HEK293 (cell line): ENCODE results near the gene TGFBRAP1.

ENCODE experiments used
- CTCF ChIA-PET: fragments of 350-600 bp; formaldehyde crosslinking; extraction: SDS; loops from one replicate; lab custom pipeline; 2021; ENCODE audit warnings: antibody characterized with exemption; lab: Yijun Ruan, JAX
- POLR2A ChIA-PET: fragments of 300-600 bp; formaldehyde crosslinking; extraction: SDS; loops from one replicate; lab custom pipeline; 2020; ENCODE audit warnings: antibody characterized with exemption, inconsistent platforms; lab: Yijun Ruan, JAX
- H3K27ac ChIP-seq: fragments of 200-500 bp; sonication (Bioruptor generic); 2 replicates; pipeline ENCODE4 v1.5.1; 2014; ENCODE audit warnings: low read depth, low read length, control low read depth, inconsistent platforms; ENCODE audit errors: extremely low read depth
- H3K36me3 ChIP-seq, 2 experiments: fragments of 200-500 bp in 1 of 2; sonication (Bioruptor generic) in 1 of 2; 1 replicate in 1 of 2; 2 replicates in 1 of 2; pipeline ENCODE4 v1.5.1; 2014 to 2017; ENCODE audit warnings: inconsistent platforms in 2 of 2, low read length in 2 of 2; ENCODE audit not compliant: control insufficient read depth in 2 of 2, insufficient read depth in 1 of 2
- H3K4me1 ChIP-seq: fragments of 200-500 bp; sonication (Bioruptor generic); 2 replicates; pipeline ENCODE4 v1.5.1; 2014; ENCODE audit warnings: mild to moderate bottlenecking, low read length, inconsistent platforms; ENCODE audit not compliant: control insufficient read depth, insufficient read depth
- H3K4me3 ChIP-seq: 2 replicates; pipeline ENCODE4 v1.5.1; 2011; ENCODE audit warnings: low read depth, mild to moderate bottlenecking, control low read depth, low read length, moderate library complexity
- H3K9me3 ChIP-seq: fragments of 200-500 bp; sonication (Bioruptor generic); 2 replicates; pipeline ENCODE4 v1.5.1; 2014; ENCODE audit warnings: low read depth, low read length, inconsistent platforms; ENCODE audit not compliant: control insufficient read depth, insufficient read depth
- BCL11A ChIP-seq: fragments of 450-650 bp; formaldehyde crosslinking; IDR thresholded peaks from 2 replicates; pipeline ENCODE4 v1.5.1; 2016; ENCODE audit warnings: low read depth, missing biosample characterization, missing genetic modification characterization
- BCL11B ChIP-seq: fragments of 450-650 bp; formaldehyde crosslinking; IDR thresholded peaks from 2 replicates; pipeline ENCODE4 v1.5.1; 2016; ENCODE audit warnings: low read depth, missing biosample characterization, missing genetic modification characterization
- HOXC10 ChIP-seq: sonication (generic); formaldehyde crosslinking; IDR thresholded peaks from 2 replicates; pipeline ENCODE4 v1.8.1; 2023; ENCODE audit warnings: mild to moderate bottlenecking, missing genetic modification reagents
- PRDM6 ChIP-seq: fragments of 450-650 bp; formaldehyde crosslinking; IDR thresholded peaks from 2 replicates; pipeline ENCODE4 v1.5.1; 2017; ENCODE audit warnings: missing biosample characterization, missing genetic modification characterization
- ZBTB20 ChIP-seq: fragments of 450-650 bp; formaldehyde crosslinking; IDR thresholded peaks from 2 replicates; pipeline ENCODE4 v1.5.1; 2016; ENCODE audit warnings: missing biosample characterization, missing genetic modification characterization
- ZBTB6 ChIP-seq: fragments of 450-650 bp; formaldehyde crosslinking; IDR thresholded peaks from 2 replicates; pipeline ENCODE4 v1.5.1; 2017; ENCODE audit warnings: missing biosample characterization, missing genetic modification characterization
- ZBTB8A ChIP-seq: fragments of 450-650 bp; formaldehyde crosslinking; IDR thresholded peaks from 2 replicates; pipeline ENCODE4 v1.5.1; 2016; ENCODE audit warnings: missing biosample characterization, missing genetic modification characterization
- ZNF10 ChIP-seq: fragments of 450-650 bp; formaldehyde crosslinking; IDR thresholded peaks from 2 replicates; pipeline ENCODE4 v1.5.1; 2017; ENCODE audit warnings: missing biosample characterization, missing genetic modification characterization
- ZNF114 ChIP-seq: fragments of 450-650 bp; formaldehyde crosslinking; IDR thresholded peaks from 2 replicates; pipeline ENCODE4 v1.5.0; 2017; ENCODE audit warnings: missing biosample characterization, missing genetic modification characterization
- ZNF169 ChIP-seq: fragments of 450-650 bp; formaldehyde crosslinking; IDR thresholded peaks from 2 replicates; pipeline ENCODE4 v1.5.1; 2016; ENCODE audit warnings: missing biosample characterization, missing genetic modification characterization
- ZNF174 ChIP-seq: fragments of 450-650 bp; formaldehyde crosslinking; IDR thresholded peaks from 2 replicates; pipeline ENCODE4 v1.5.0; 2017; ENCODE audit warnings: missing biosample characterization, mild to moderate bottlenecking, missing genetic modification characterization
- ZNF221 ChIP-seq: fragments of 450-650 bp; formaldehyde crosslinking; IDR thresholded peaks from 2 replicates; pipeline ENCODE4 v1.5.1; 2017; ENCODE audit warnings: missing biosample characterization, missing genetic modification characterization, borderline replicate concordance
- ZNF23 ChIP-seq: fragments of 450-650 bp; formaldehyde crosslinking; IDR thresholded peaks from 2 replicates; pipeline ENCODE4 v1.5.1; 2016; ENCODE audit warnings: missing biosample characterization, missing genetic modification characterization, borderline replicate concordance
- ZNF266 ChIP-seq: fragments of 450-650 bp; formaldehyde crosslinking; IDR thresholded peaks from 2 replicates; pipeline ENCODE4 v1.5.1; 2016; ENCODE audit warnings: missing biosample characterization, missing genetic modification characterization, low read depth
- ZNF302 ChIP-seq: fragments of 450-650 bp; formaldehyde crosslinking; IDR thresholded peaks from 2 replicates; pipeline ENCODE4 v1.5.1; 2016; ENCODE audit warnings: missing biosample characterization, missing genetic modification characterization, low read depth
- ZNF311 ChIP-seq: fragments of 450-650 bp; formaldehyde crosslinking; IDR thresholded peaks from 2 replicates; pipeline ENCODE4 v1.5.1; 2017; ENCODE audit warnings: missing biosample characterization, missing genetic modification characterization, borderline replicate concordance
- ZNF404 ChIP-seq: fragments of 450-650 bp; formaldehyde crosslinking; IDR thresholded peaks from 2 replicates; pipeline ENCODE4 v1.5.1; 2017; ENCODE audit warnings: missing biosample characterization, missing genetic modification characterization
- ZNF416 ChIP-seq: fragments of 450-650 bp; formaldehyde crosslinking; IDR thresholded peaks from 2 replicates; pipeline ENCODE4 v1.5.1; 2016; ENCODE audit warnings: missing biosample characterization, missing genetic modification characterization
- ZNF513 ChIP-seq: fragments of 450-650 bp; IDR thresholded peaks from 2 replicates; pipeline ENCODE4 v1.5.1; 2018; ENCODE audit warnings: missing biosample characterization, missing genetic modification characterization
- ZNF530 ChIP-seq: fragments of 450-650 bp; formaldehyde crosslinking; IDR thresholded peaks from 2 replicates; pipeline ENCODE4 v1.5.1; 2016; ENCODE audit warnings: low read depth, missing biosample characterization, missing genetic modification characterization
- ZNF747 ChIP-seq: fragments of 450-650 bp; formaldehyde crosslinking; IDR thresholded peaks from 2 replicates; pipeline ENCODE4 v1.5.1; 2016; ENCODE audit warnings: missing biosample characterization, missing genetic modification characterization
- ZNF776 ChIP-seq: fragments of 450-650 bp; formaldehyde crosslinking; IDR thresholded peaks from 2 replicates; pipeline ENCODE4 v1.5.0; 2017; ENCODE audit warnings: missing biosample characterization, missing genetic modification characterization, borderline replicate concordance
- TF ChIP-seq, protein P1 (sequence below): fragments of 450-650 bp; formaldehyde crosslinking; IDR thresholded peaks from 2 replicates; pipeline ENCODE4 v1.5.1; 2016; ENCODE audit warnings: missing biosample characterization, missing genetic modification characterization
- TF ChIP-seq, protein P2 (sequence below): fragments of 450-650 bp; formaldehyde crosslinking; optimal IDR thresholded peaks from 2 replicates; pipeline ENCODE3; 2016; ENCODE audit warnings: missing biosample characterization, mild to moderate bottlenecking, missing genetic modification characterization
- TF ChIP-seq, protein P3 (sequence below): fragments of 450-650 bp; formaldehyde crosslinking; IDR thresholded peaks from 2 replicates; pipeline ENCODE4 v1.5.1; 2016; ENCODE audit warnings: missing biosample characterization, missing genetic modification characterization

Gene TGFBRAP1

GRCh38 chr2:105255979-105256378 lies 73.6 kb downstream of the TGFBRAP1 start:
- Histone ChIP-seq H3K4me3 (no peak overlapping the region), H3K4me1 (no peaks in the 10 kb centered on the region), H3K36me3 (no peaks in the 10 kb centered on the region), H3K9me3 (no peaks in the 10 kb centered on the region), H3K27ac (no peak overlapping the region)
- ChIA-PET CTCF (interaction anchor here (1.0 to 1.9 kb wide), 2 partner anchors 17 to 20 kb away, joined by 3 to 6 read pairs; no protein-coding TSS in a partner anchor), POLR2A (interaction anchor here (1.3 kb wide), 1 partner anchor 17 kb away, joined by 3 read pairs; no protein-coding TSS in a partner anchor)
- TF ChIP-seq ZNF169 (tag by site-specific recombination) (no peak), ZNF747 (no peak), ZNF302 (tag by site-specific recombination) (no peak), ZNF23 (tag by site-specific recombination) (no peak), ZNF174 (tag by site-specific recombination) (no peak), ZBTB20 (no peak), ZBTB8A (tag by site-specific recombination) (no peak), ZNF114 (tag by site-specific recombination) (no peak), ZNF10 (tag by site-specific recombination) (no peak), ZNF221 (no peak), BCL11A (no peak), ZNF266 (no peak), ZNF513 (no peak), BCL11B (tag by site-specific recombination) (no peak), ZNF404 (tag by site-specific recombination) (no peak)
- TF ChIP-seq, protein P1, sequence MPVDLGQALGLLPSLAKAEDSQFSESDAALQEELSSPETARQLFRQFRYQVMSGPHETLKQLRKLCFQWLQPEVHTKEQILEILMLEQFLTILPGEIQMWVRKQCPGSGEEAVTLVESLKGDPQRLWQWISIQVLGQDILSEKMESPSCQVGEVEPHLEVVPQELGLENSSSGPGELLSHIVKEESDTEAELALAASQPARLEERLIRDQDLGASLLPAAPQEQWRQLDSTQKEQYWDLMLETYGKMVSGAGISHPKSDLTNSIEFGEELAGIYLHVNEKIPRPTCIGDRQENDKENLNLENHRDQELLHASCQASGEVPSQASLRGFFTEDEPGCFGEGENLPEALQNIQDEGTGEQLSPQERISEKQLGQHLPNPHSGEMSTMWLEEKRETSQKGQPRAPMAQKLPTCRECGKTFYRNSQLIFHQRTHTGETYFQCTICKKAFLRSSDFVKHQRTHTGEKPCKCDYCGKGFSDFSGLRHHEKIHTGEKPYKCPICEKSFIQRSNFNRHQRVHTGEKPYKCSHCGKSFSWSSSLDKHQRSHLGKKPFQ = no peak
- TF ChIP-seq, protein P2, sequence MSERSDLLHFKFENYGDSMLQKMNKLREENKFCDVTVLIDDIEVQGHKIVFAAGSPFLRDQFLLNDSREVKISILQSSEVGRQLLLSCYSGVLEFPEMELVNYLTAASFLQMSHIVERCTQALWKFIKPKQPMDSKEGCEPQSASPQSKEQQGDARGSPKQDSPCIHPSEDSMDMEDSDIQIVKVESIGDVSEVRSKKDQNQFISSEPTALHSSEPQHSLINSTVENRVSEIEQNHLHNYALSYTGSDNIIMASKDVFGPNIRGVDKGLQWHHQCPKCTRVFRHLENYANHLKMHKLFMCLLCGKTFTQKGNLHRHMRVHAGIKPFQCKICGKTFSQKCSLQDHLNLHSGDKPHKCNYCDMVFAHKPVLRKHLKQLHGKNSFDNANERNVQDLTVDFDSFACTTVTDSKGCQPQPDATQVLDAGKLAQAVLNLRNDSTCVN (tag by site-specific recombination) = no peak

DNA sequence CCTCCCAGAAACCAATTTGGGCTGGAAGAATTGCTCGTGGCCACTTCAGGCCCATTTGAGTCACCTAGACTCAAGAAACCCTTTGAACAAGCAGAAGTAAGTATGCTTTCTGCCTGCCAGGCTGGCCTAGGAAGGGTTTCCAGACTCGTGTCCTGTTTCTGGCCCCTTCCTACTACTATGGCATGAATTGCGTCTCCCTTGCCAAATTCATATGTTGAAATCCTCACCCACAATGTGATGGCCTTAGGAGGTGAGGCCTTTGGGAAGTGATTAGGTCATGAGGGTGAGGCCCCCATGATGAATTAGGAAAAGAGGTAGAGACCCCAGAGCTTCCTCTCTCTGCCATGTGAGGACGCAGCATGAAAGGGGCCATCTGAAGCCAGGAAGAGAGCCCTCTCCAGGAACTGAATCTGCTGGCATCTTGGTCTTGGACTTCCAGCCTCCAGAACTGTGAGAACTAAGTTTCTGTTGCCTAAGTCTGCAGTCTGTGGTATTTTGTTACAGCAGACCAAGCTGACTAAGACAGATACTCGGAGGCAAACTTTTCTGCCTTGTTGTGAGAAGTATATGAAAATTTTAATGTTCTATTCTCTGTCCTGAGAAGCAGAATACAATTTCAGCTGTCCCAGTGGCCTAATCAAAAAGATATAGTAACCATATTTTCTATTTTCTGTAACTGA lies 74.9 kb downstream of the TGFBRAP1 start:
- ChIA-PET POLR2A (no interaction called here), CTCF (interaction anchor here (1.0 to 1.9 kb wide), 3 partner anchors 13 to 43 kb away, joined by 3 to 5 read pairs (median 4); partner anchors contain the start of gene GPR45)
- H3K4me3 ChIP-seq = no peak overlapping the region
- H3K9me3 ChIP-seq = no peaks in the 10 kb centered on the region
- H3K4me1 ChIP-seq = no peaks in the 10 kb centered on the region
- no peak overlapping the region for H3K27ac ChIP-seq
- no peaks in the 10 kb centered on the region for H3K36me3 ChIP-seq
- TF ChIP-seq ZNF311 (no peak), ZNF776 (tag by site-specific recombination) (no peak), ZNF513 (no peak), HOXC10 (no peak), ZNF530 (tag by site-specific recombination) (no peak), ZBTB6 (no peak), PRDM6 (tag by site-specific recombination) (no peak), ZNF416 (no peak)
- TF ChIP-seq, protein P3, sequence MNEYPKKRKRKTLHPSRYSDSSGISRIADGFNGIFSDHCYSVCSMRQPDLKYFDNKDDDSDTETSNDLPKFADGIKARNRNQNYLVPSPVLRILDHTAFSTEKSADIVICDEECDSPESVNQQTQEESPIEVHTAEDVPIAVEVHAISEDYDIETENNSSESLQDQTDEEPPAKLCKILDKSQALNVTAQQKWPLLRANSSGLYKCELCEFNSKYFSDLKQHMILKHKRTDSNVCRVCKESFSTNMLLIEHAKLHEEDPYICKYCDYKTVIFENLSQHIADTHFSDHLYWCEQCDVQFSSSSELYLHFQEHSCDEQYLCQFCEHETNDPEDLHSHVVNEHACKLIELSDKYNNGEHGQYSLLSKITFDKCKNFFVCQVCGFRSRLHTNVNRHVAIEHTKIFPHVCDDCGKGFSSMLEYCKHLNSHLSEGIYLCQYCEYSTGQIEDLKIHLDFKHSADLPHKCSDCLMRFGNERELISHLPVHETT (tag by site-specific recombination) = no peak
